T1000 (cell line): ENCODE data around the gene ADAMTS2.

ENCODE experiments used
- DNase-seq: peaks from one replicate; lab custom pipeline; 2025; ENCODE audit warnings: mixed read lengths; lab: John Stamatoyannopoulos, UW

Gene ADAMTS2

GRCh38 chr5:179254638-179255271 is 90.5 kb downstream of the ADAMTS2 start:
- no peak for DNase-seq

DNA sequence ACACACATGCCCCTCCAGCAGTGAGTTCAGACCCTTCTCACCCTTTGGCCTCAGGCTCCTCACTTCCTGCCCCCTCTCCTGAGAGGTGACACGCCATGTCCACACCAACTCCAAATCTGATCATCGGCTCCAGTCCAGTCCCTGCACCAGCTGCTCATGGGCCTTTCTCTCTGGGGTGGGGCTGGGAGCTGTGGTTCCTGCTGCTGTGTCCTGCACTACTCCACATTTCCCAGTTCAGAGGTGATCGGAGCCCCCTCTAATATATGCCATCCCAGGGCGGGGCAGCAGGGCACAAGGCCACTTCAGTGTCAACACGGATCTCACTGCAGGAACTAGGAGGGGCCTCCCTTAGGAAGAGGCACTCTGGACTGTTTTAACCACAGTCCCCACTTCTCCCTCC is 91.5 kb downstream of the ADAMTS2 start:
- DNase-seq = no peak

GRCh38 chr5:179251276-179251969 is 93.8 kb downstream of the ADAMTS2 start:
- no peak for DNase-seq

GRCh38 chr5:179250561-179251225 is 94.6 kb downstream of the ADAMTS2 start:
- DNase-seq = no peak

- no peak for DNase-seq
Measured at GRCh38 chr5:179246227-179246626, 99.0 kb downstream of the ADAMTS2 start.

- DNase-seq = no peak
Measured at GRCh38 chr5:179245031-179245430, 100.2 kb downstream of the ADAMTS2 start.

DNA sequence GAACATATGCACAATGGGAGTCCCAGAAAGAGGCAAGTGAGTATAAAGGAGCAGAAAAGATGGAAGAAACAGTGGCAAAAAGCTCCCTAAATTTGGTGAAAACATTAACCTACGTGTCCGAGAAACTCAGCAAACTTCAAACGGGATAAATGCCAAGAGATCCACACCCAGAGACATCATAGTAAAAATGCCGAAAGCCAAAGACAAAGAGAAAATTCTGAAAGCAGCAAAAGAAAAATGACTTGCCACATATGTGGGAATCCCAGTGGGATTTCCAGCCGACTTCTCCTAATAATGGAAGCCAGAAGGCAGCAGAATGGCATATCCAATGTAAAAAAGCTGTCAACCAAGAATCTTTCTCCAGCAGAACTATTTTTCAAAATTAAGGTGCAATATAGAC is 101.2 kb downstream of the ADAMTS2 start:
- DNase-seq = no peak

DNA sequence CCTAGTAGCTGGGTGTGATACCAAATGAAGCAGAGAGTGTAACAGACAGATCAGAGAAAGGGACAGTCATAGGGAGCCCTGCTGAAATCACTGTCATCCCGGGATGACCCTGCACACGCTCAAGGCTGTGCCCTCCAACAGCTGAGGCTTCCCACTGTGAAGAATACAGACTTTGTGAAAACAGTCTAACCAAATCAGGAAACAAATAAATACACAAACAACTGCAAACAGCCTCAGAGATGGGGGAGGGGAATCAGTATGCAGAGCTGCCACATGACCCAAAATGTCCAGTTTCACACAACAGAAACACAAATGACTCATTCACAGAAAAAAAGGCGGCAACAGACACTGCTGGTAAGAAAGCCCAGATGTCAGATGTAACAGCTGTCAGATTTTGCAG is 101.9 kb downstream of the ADAMTS2 start:
- DNase-seq = no peak

- DNase-seq = no peak
Measured at GRCh38 chr5:179242676-179243075, 102.6 kb downstream of the ADAMTS2 start.

DNA sequence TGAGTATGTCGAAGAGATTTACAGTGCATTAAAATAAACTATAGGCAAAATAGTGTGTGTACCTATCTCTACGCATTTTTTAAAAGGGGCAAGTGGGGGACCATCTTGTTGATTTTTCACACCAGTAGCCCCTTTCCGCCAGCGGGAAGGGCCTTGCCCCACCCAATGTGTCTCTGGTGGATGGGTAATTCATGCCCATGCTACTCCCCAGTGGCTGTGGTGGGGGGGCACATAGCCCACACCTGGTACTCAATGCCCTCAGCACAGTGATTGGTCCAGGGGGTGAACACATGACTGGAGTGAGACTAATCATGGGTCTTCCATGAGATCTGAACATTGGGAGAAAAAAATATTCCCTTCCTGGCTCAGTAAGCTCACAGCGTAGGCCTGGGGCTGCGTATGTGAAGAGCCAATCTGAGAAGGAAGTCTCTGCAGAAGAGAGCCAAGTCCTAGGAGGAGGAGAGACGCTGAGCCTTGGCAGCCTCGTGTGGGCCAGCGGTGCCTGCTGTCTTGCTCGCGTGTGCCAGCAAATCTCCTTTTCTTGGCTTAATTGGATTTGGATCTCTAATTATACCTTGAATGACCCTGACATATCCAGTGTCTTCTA is 103.4 kb downstream of the ADAMTS2 start:
- DNase-seq = no peak

DNA sequence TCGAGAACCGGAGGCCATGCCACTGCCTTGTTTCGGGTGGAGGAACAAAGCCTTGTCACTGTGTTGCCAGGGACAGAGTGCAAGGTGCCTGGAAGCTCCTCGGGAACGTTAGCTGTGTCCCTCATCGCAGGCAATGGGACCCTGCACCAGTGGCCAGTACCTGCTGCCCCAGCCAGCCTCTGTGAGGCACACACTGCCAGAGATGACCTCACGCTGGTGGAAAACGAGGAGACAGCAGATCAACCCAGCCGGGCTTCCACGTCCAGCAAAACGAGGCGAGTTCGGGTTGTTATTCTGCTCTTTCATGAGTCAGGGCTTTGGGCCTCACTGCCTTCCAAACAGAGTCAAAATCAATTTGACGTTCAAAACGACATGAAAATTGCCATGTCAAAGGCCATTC is 104.1 kb downstream of the ADAMTS2 start:
- no peak for DNase-seq

GRCh38 chr5:179240561-179240960 is 104.7 kb downstream of the ADAMTS2 start:
- no peak for DNase-seq

DNA sequence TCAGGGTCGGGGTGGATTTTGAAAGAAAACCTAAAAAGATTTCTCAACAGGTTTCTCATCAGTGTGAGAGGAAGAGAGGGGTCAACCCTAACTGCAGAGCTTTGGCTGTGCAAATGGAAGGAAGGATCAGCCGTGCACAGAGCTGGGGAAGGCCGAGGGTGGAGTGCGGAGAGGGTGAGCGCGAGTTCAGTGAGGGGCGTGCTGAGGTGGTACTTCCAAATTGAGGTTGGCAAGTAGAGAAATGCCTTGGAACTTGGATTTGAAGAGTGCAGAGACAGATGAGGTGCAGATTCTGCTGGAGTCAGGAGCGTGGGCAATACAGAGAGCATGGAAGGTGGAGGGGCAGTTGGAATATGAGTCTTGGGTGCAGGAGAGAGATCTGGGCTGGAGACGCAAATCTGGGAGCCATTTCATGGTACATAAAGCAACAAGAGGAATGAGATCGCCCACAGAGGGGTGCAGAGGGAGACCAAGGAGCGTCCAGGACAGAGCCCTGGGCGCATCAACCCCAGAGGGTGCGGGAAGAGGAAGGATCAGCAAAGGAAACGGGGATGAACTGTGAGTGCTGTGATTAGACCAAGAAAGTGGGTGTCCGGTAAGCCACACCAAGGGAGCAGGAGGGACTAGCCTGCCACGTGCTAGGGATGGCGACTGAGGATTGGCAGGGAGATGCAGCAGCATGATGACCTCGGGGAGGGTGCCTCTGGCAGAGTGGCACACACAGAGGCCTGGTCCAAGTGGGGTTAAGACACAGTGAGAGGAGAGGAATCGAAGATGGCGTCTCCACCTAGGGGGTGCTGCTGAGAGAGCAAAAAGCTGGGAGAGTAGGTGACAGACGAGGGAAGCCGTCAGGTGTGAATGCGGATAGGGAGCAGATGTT is 105.8 kb downstream of the ADAMTS2 start:
- no peak for DNase-seq

DNA sequence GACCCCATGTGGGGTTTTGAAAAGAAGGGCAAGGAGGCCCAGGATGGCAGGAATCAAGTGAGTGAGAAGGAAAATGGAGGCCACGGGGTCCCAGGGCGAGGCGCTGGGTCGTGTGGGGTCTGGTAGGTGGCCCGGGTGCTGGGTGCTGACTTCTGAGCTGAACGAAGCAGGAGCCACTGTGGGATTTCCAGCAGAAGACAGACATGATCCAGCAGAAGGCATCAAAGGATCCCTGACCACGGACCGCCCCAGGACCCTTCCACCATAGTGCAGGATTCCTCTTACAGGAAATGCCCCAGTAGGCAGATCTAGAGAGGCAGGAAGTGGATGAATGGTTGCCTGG is 106.7 kb downstream of the ADAMTS2 start:
- DNase-seq = no peak

GRCh38 chr5:179237770-179238627 is 107.3 kb downstream of the ADAMTS2 start:
- no peak for DNase-seq

DNA sequence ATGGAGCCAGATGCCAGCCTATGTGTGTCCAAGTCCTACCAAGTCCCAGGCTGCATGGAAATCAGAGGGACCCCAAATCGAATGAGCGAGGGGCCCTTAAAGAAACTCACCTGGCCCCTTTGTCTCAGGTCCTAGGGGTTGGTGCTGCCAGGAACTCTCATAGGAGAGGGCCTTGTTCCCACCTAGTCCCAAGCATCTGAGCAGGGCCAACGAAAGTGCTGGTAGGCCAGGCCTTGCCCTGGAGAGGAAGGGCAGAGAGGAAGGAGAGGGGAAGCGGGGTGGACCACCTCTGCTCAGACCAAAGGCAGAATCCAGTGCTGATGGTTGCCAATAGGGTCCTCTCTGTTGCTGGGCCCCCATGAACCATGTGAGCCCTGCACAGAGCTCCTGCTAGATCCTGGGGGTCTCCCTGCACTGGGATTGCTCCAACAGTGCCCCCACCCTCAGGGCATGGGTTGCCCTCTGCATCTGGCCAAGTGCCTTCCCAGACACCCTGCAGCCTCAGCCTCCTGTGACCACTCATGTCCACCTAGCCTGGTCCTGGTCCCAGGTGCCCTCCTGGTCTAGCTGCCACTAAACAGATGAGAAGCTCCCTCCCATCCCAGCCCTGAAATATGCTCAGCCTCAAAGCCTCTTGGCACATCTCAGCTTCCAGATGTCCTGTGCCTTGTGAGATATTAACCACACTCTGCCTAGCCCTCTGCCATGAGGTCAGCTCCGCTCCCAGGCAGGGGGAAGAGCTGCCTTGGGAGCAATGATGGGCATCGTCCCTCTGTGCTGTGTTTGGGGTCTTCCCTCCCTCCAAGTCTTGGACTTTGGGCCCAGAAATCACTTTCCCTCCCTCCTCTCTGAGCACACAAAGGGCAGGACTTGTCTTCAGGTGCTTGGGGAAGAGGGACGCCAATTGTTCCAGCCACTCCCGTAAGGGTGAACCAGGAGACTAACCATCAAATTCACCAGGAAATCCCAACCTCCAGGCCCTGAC is 109.6 kb downstream of the ADAMTS2 start:
- no peak for DNase-seq

DNA sequence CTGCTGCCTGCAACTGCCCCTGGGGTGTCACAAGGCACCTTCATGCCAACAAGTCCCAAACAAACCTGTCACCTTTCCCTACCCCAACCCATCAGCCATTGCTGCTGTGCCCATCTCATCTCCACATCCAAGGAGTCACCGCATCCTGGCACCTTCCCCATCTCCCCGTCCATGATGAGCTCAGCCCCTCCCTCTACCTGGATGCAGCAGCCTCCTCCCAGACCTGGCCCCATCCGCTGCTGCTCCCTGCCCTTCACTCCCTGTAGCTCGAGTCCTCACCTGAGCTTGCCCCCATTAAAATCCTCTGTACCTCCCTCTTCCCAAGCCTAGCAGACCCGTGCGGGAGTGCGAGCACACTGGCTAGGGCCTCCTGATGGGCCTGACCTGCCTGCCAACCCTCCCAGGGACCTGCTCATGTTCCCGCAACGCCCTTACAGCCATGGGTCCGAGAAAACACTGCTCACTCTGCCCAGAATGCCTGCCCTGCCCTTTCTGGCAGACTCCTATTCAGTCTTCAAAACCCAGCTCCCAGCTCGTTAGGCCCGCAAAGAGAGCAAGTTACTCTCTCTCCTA is 110.6 kb downstream of the ADAMTS2 start:
- no peak for DNase-seq

DNA sequence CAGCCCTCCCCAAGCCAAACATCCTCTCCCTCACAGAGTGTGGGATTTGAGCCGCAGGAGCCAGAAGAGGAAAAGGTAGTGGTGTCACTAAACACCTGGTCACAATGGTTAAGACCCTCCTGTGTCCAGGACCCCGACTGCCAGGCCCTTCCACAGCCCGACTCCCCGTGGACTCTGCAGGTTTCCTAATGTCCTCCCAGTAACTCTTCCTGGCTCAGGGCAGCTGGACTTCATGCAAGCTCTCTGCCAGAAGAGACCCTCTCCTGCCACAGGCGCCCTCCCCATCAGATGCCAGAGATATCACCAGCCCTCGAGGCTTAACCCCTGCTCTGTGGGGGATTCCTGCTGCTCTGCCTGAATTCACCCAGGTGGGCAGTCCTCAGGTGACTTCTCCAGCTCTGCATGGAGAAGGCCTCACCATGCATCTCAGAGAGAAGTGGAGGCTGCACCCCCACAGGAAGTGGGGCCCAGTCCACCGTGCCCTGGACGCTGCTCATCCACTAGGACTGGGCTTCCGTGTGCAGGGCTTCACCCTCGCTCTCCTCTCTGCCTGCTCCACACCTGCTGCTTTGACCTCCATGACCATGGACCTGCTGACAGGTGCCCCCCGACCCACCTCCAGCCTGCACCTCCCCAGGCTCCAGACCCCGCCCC is 111.2 kb downstream of the ADAMTS2 start:
- no peak for DNase-seq
